Pons (tissue), 1 donor: ENCODE results near the gene FRAS1.
"Not testable (repeated sequence)": the region's sequence is repeated elsewhere in the genome, so short reads cannot be mapped to it uniquely, and the experiment has no call there.

Source experiments
- DNase-seq: peaks from one replicate; pipeline ENCODE4 v3.0.0-alpha.2; 2016; ENCODE audit warnings: low spot score

FRAS1 gene

GRCh38 chr4:78120144-78120880, 63.2 kb downstream of the FRAS1 start:
- DNase-seq, result no peak

- DNase-seq, result no peak
Measured at GRCh38 chr4:78121338-78121904, 64.3 kb downstream of the FRAS1 start.

GRCh38 chr4:78125834-78126331, 68.8 kb downstream of the FRAS1 start:
- DNase-seq, result not testable (repeated sequence)

- no peak for DNase-seq
Measured at GRCh38 chr4:78129383-78130108, 72.4 kb downstream of the FRAS1 start.

GRCh38 chr4:78131403-78131802, 74.3 kb downstream of the FRAS1 start:
- DNase-seq, result no peak

GRCh38 chr4:78136109-78137081, 79.3 kb downstream of the FRAS1 start:
- DNase-seq, result no peak

GRCh38 chr4:78137532-78137931, 80.4 kb downstream of the FRAS1 start:
- no peak for DNase-seq

GRCh38 chr4:78138252-78138651, 81.1 kb downstream of the FRAS1 start:
- no peak for DNase-seq

- DNase-seq, result no peak
Measured at GRCh38 chr4:78143634-78144033, 86.5 kb downstream of the FRAS1 start.

- no peak for DNase-seq
Measured at GRCh38 chr4:78145008-78145407, 87.9 kb downstream of the FRAS1 start.

- DNase-seq, result no peak
Measured at GRCh38 chr4:78145622-78146021, 88.5 kb downstream of the FRAS1 start.

- no peak for DNase-seq
Measured at GRCh38 chr4:78149751-78150542, 92.8 kb downstream of the FRAS1 start.

- no peak for DNase-seq
Measured at GRCh38 chr4:78150543-78150864, 93.4 kb downstream of the FRAS1 start.

GRCh38 chr4:78152795-78153194, 95.7 kb downstream of the FRAS1 start:
- DNase-seq, result no peak

GRCh38 chr4:78154972-78155590, 98.0 kb downstream of the FRAS1 start:
- DNase-seq, result no peak

GRCh38 chr4:78155616-78156105, 98.5 kb downstream of the FRAS1 start:
- no peak for DNase-seq

- DNase-seq, result no peak
Measured at GRCh38 chr4:78156520-78156919, 99.4 kb downstream of the FRAS1 start.

- DNase-seq, result no peak
Measured at GRCh38 chr4:78162342-78162741, 105.2 kb downstream of the FRAS1 start.

- no peak for DNase-seq
Measured at GRCh38 chr4:78162821-78163220, 105.7 kb downstream of the FRAS1 start.

- no peak for DNase-seq
Measured at GRCh38 chr4:78165758-78166157, 108.6 kb downstream of the FRAS1 start.

- DNase-seq, result no peak
Measured at GRCh38 chr4:78166622-78167021, 109.5 kb downstream of the FRAS1 start.
